HepG2 (cell line): ENCODE data around the gene CENPB. TPM values are rescaled to one million over a fixed set of nuclear protein-coding genes. Genes with fewer than 3 reads are reported as not detected.
A peak's percentile ranks its signal among the peaks of the same experiment; 100 is the strongest.

Source experiments
- BRD4 ChIP-seq: sonication (generic); formaldehyde crosslinking; IDR thresholded peaks from 2 replicates; pipeline ENCODE4 v1.4.0; 2020; ENCODE audit warnings: missing genetic modification reagents
- DNMT3B ChIP-seq: conservative IDR thresholded peaks from 2 replicates; pipeline ENCODE4 v1.6.1; 2016; ENCODE audit warnings: missing biosample characterization, control low read depth
- FOXM1 ChIP-seq: sonication (generic); formaldehyde crosslinking; IDR thresholded peaks from 2 replicates; pipeline ENCODE4 v1.5.0; 2020; ENCODE audit warnings: missing genetic modification reagents
- PCBP2 ChIP-seq: fragments of 200-400 bp; formaldehyde crosslinking; optimal IDR thresholded peaks from 2 replicates; pipeline ENCODE3; 2018; ENCODE audit warnings: low read length, low read depth; ENCODE audit not compliant: poor library complexity, severe bottlenecking
- PTBP1 ChIP-seq: fragments of 200-400 bp; formaldehyde crosslinking; IDR thresholded peaks from 2 replicates; pipeline ENCODE4 v1.6.1; 2018; ENCODE audit warnings: low read length, low read depth; ENCODE audit not compliant: poor library complexity, severe bottlenecking
- TBL1XR1 ChIP-seq: fragments of 150-350 bp; IDR thresholded peaks from 2 replicates; pipeline ENCODE4 v1.6.1; 2014; ENCODE audit warnings: borderline replicate concordance, low read length; ENCODE audit not compliant: partially characterized antibody
- TCF7L2 ChIP-seq: IDR thresholded peaks from 2 replicates; pipeline ENCODE4 v1.6.1; 2011; ENCODE audit warnings: mild to moderate bottlenecking, low read depth, low read length, moderate library complexity
- TOE1 ChIP-seq: sonication (generic); formaldehyde crosslinking; IDR thresholded peaks from 2 replicates; pipeline ENCODE4 v1.4.0; 2020; ENCODE audit warnings: mild to moderate bottlenecking, missing genetic modification reagents
- U2AF2 ChIP-seq: fragments of 200-400 bp; formaldehyde crosslinking; IDR thresholded peaks from 2 replicates; pipeline ENCODE4 v1.6.1; 2017; ENCODE audit warnings: low read depth, mild to moderate bottlenecking, low read length
- ZBTB21 ChIP-seq: sonication (generic); formaldehyde crosslinking; IDR thresholded peaks from 2 replicates; pipeline ENCODE4 v1.4.0; 2020; ENCODE audit warnings: missing genetic modification reagents
- ZNF430 ChIP-seq: sonication (generic); formaldehyde crosslinking; IDR thresholded peaks from 2 replicates; pipeline ENCODE4 v1.9.0; 2021; ENCODE audit warnings: mild to moderate bottlenecking, missing genetic modification reagents
- ZNF772 ChIP-seq: sonication (generic); formaldehyde crosslinking; IDR thresholded peaks from 2 replicates; pipeline ENCODE4 v1.5.0; 2020; ENCODE audit warnings: mild to moderate bottlenecking, missing genetic modification reagents
- ZNF816 ChIP-seq: sonication (generic); formaldehyde crosslinking; IDR thresholded peaks from 2 replicates; pipeline ENCODE4 v1.8.0; 2022; ENCODE audit warnings: missing genetic modification reagents, mild to moderate bottlenecking, borderline replicate concordance
- polyA plus RNA-seq, 8 experiments: library from polyadenylated mRNA; depleted of rRNA in 3 of 8; stranded (reverse) in 7 of 8; unstranded in 1 of 8; fragments of >200 nt; fragmentation: Illumina TruSeq in 4 of 8; extraction: Trizol in 4 of 8; gene quantifications; 2 replicates each; pipeline versions ENCODE4 v1.2.1 to v1.2.3, GENCODE V29; 2011 to 2016; ENCODE audit warnings: low read depth in 4 of 8, missing spikeins in 1 of 8, mixed read lengths in 1 of 8; ENCODE audit not compliant: insufficient read depth in 1 of 8
- total RNA-seq, 5 experiments: library from RNA; depleted of rRNA; stranded (reverse); fragments of >200 nt; fragmentation: Illumina TruSeq; extraction: Trizol; gene quantifications; 2 replicates each; pipeline ENCODE4 v1.2.3, GENCODE V29; 2016; ENCODE audit warnings: low read depth in 1 of 5
- TF ChIP-seq, protein P1 (sequence below): sonication (generic); formaldehyde crosslinking; IDR thresholded peaks from 2 replicates; pipeline ENCODE4 v1.4.0; 2020; ENCODE audit warnings: missing genetic modification reagents
- TF ChIP-seq, protein P2 (sequence below): sonication (generic); formaldehyde crosslinking; IDR thresholded peaks from 2 replicates; pipeline ENCODE4 v1.4.0; 2020; ENCODE audit warnings: mild to moderate bottlenecking, missing genetic modification reagents
- TF ChIP-seq, protein P3 (sequence below): fragments of 450-650 bp; IDR thresholded peaks from 2 replicates; pipeline ENCODE4 v1.6.1; 2017; ENCODE audit warnings: mild to moderate bottlenecking
- TF ChIP-seq, protein P4 (sequence below): IDR thresholded peaks from 2 replicates; pipeline ENCODE4 v1.6.1; 2016; ENCODE audit warnings: missing compliant biosample characterization, missing genetic modification reagents, borderline replicate concordance
- TF ChIP-seq, protein P5 (sequence below): sonication (generic); formaldehyde crosslinking; IDR thresholded peaks from 2 replicates; pipeline ENCODE4 v1.8.1; 2022; ENCODE audit warnings: mild to moderate bottlenecking, missing genetic modification reagents
- TF ChIP-seq, protein P6 (sequence below): sonication (generic); formaldehyde crosslinking; IDR thresholded peaks from 2 replicates; pipeline ENCODE4 v1.5.0; 2020; ENCODE audit warnings: missing genetic modification reagents

CENPB gene
- total and polyA plus RNA-seq, 2 of the 13 experiments (the other 11 are each of a cell fraction or from before 2014, with no cell fraction given), result 10.4 to 54.5 TPM

DNA sequence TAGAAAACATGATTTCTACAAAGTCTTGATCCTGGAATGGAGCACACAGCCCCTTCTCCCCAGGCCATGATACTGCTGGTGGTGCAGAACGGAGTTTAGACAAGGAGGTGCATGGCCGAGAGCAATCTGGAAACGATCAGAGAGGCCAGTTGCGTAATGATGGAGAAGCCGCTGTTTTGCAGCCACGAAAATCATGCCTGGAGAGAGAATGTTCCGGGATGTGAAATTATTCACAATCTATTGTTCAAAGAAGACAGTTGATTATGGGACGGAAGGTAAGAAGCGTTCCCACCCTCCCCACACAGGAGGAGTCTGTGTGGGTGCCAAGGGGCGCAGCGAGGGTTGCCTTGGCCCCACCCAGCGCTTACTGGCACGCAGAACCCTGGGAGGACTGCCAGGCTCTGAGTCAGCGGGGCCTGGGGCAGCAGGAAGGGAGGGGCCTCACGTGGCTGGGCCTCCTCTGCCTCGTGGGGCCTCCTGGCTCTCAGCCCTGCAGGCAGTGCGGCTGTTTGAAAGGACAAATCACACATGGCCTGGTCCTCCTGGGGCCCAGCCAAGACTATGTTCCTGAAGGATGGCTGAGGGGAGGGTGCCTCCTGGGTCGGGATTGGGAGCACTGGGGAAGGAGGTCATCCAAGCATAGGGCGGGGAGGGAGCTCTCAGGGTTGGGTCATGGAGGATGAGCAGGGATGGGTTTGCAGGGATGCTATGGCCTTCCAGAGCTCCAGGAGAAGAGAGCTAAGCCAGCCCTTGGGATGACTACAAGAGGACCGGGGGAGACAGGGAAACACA is 25.1 kb upstream of the CENPB start (continued):
- TF ChIP-seq, protein P1, sequence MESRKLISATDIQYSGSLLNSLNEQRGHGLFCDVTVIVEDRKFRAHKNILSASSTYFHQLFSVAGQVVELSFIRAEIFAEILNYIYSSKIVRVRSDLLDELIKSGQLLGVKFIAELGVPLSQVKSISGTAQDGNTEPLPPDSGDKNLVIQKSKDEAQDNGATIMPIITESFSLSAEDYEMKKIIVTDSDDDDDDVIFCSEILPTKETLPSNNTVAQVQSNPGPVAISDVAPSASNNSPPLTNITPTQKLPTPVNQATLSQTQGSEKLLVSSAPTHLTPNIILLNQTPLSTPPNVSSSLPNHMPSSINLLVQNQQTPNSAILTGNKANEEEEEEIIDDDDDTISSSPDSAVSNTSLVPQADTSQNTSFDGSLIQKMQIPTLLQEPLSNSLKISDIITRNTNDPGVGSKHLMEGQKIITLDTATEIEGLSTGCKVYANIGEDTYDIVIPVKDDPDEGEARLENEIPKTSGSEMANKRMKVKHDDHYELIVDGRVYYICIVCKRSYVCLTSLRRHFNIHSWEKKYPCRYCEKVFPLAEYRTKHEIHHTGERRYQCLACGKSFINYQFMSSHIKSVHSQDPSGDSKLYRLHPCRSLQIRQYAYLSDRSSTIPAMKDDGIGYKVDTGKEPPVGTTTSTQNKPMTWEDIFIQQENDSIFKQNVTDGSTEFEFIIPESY (CRISPR knock-in tag), result peak; percentile 82
- TF ChIP-seq ZNF816 (CRISPR knock-in tag) (peak; percentile 84; the same call in 1 of the 2 replicates), TBL1XR1 (peak; percentile 72), ZNF772 (CRISPR knock-in tag) (peak; percentile 98), PCBP2 (peak; percentile 60), TCF7L2 (no peak), U2AF2 (no peak), FOXM1 (CRISPR knock-in tag) (peak; percentile 72; the same call in 1 of the 2 replicates), ZBTB21 (CRISPR knock-in tag) (no peak; the same call in none of the 2 replicates), PTBP1 (peak; percentile 91), BRD4 (peak; percentile 84; the same call in 1 of the 2 replicates), TOE1 (CRISPR knock-in tag) (no peak), DNMT3B (CRISPR knock-in tag) (peak; percentile 99), ZNF430 (CRISPR knock-in tag) (peak; percentile 95)
- TF ChIP-seq, protein P2, sequence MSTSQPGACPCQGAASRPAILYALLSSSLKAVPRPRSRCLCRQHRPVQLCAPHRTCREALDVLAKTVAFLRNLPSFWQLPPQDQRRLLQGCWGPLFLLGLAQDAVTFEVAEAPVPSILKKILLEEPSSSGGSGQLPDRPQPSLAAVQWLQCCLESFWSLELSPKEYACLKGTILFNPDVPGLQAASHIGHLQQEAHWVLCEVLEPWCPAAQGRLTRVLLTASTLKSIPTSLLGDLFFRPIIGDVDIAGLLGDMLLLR (CRISPR knock-in tag), result peak; percentile 92
- TF ChIP-seq, protein P3, sequence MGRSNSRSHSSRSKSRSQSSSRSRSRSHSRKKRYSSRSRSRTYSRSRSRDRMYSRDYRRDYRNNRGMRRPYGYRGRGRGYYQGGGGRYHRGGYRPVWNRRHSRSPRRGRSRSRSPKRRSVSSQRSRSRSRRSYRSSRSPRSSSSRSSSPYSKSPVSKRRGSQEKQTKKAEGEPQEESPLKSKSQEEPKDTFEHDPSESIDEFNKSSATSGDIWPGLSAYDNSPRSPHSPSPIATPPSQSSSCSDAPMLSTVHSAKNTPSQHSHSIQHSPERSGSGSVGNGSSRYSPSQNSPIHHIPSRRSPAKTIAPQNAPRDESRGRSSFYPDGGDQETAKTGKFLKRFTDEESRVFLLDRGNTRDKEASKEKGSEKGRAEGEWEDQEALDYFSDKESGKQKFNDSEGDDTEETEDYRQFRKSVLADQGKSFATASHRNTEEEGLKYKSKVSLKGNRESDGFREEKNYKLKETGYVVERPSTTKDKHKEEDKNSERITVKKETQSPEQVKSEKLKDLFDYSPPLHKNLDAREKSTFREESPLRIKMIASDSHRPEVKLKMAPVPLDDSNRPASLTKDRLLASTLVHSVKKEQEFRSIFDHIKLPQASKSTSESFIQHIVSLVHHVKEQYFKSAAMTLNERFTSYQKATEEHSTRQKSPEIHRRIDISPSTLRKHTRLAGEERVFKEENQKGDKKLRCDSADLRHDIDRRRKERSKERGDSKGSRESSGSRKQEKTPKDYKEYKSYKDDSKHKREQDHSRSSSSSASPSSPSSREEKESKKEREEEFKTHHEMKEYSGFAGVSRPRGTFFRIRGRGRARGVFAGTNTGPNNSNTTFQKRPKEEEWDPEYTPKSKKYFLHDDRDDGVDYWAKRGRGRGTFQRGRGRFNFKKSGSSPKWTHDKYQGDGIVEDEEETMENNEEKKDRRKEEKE, result no peak
- TF ChIP-seq, protein P4, sequence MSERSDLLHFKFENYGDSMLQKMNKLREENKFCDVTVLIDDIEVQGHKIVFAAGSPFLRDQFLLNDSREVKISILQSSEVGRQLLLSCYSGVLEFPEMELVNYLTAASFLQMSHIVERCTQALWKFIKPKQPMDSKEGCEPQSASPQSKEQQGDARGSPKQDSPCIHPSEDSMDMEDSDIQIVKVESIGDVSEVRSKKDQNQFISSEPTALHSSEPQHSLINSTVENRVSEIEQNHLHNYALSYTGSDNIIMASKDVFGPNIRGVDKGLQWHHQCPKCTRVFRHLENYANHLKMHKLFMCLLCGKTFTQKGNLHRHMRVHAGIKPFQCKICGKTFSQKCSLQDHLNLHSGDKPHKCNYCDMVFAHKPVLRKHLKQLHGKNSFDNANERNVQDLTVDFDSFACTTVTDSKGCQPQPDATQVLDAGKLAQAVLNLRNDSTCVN (CRISPR knock-in tag), result peak; percentile 94
- TF ChIP-seq, protein P5, sequence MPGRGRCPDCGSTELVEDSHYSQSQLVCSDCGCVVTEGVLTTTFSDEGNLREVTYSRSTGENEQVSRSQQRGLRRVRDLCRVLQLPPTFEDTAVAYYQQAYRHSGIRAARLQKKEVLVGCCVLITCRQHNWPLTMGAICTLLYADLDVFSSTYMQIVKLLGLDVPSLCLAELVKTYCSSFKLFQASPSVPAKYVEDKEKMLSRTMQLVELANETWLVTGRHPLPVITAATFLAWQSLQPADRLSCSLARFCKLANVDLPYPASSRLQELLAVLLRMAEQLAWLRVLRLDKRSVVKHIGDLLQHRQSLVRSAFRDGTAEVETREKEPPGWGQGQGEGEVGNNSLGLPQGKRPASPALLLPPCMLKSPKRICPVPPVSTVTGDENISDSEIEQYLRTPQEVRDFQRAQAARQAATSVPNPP (CRISPR knock-in tag), result peak; percentile 74; the same call in 1 of the 2 replicates
- TF ChIP-seq, protein P6, sequence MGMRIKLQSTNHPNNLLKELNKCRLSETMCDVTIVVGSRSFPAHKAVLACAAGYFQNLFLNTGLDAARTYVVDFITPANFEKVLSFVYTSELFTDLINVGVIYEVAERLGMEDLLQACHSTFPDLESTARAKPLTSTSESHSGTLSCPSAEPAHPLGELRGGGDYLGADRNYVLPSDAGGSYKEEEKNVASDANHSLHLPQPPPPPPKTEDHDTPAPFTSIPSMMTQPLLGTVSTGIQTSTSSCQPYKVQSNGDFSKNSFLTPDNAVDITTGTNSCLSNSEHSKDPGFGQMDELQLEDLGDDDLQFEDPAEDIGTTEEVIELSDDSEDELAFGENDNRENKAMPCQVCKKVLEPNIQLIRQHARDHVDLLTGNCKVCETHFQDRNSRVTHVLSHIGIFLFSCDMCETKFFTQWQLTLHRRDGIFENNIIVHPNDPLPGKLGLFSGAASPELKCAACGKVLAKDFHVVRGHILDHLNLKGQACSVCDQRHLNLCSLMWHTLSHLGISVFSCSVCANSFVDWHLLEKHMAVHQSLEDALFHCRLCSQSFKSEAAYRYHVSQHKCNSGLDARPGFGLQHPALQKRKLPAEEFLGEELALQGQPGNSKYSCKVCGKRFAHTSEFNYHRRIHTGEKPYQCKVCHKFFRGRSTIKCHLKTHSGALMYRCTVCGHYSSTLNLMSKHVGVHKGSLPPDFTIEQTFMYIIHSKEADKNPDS (CRISPR knock-in tag), result no peak
